GM12874 (cell line): ENCODE results near the gene GLIS2.

Source experiments
- TF ChIP-seq, protein P1 (sequence below): IDR thresholded peaks from 2 replicates; pipeline ENCODE4 v1.5.1; 2011; ENCODE audit warnings: low read depth, mild to moderate bottlenecking, control low read depth, low read length, moderate library complexity; ENCODE audit not compliant: insufficient read depth

Gene GLIS2

DNA sequence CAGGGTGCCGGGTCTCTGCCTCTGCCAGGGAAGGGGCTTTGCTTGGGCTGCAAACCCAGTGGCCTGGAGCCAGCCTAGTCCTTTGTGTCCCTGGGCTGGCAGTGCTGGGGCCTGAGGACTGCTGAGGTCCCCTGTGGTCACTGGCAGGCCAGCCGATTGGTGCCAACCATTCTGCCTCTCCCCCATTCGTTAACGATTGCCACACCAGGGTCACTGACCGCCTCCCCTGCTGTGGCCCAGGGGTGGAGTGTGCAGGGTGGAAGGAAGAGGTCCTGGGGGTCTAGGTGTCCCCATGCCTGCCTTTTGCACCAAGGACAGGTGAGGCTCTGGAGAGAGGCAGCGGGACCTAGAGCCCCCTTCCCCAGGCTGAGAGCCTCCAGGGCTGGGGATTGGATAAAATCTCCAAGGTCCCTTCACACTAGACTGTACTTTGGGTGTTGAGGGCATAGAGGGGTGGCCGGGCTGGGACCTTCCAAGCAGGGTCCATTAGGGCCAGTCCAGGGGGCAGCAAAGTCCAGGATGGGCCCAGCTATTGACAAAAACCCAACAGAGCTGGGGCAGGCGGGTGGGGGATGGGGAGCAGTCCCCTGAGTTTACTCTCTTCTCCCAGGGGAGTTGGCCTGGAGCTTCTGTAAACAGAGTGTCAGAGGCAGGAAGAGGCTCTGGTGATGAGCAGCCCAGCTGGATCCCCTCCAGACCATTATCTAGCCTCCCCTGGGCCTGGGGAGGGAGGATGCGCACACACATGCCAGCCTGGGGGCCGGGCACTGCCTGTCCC is 56.9 kb downstream of the GLIS2 start:
- TF ChIP-seq, protein P1, sequence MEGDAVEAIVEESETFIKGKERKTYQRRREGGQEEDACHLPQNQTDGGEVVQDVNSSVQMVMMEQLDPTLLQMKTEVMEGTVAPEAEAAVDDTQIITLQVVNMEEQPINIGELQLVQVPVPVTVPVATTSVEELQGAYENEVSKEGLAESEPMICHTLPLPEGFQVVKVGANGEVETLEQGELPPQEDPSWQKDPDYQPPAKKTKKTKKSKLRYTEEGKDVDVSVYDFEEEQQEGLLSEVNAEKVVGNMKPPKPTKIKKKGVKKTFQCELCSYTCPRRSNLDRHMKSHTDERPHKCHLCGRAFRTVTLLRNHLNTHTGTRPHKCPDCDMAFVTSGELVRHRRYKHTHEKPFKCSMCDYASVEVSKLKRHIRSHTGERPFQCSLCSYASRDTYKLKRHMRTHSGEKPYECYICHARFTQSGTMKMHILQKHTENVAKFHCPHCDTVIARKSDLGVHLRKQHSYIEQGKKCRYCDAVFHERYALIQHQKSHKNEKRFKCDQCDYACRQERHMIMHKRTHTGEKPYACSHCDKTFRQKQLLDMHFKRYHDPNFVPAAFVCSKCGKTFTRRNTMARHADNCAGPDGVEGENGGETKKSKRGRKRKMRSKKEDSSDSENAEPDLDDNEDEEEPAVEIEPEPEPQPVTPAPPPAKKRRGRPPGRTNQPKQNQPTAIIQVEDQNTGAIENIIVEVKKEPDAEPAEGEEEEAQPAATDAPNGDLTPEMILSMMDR, result no peak

DNA sequence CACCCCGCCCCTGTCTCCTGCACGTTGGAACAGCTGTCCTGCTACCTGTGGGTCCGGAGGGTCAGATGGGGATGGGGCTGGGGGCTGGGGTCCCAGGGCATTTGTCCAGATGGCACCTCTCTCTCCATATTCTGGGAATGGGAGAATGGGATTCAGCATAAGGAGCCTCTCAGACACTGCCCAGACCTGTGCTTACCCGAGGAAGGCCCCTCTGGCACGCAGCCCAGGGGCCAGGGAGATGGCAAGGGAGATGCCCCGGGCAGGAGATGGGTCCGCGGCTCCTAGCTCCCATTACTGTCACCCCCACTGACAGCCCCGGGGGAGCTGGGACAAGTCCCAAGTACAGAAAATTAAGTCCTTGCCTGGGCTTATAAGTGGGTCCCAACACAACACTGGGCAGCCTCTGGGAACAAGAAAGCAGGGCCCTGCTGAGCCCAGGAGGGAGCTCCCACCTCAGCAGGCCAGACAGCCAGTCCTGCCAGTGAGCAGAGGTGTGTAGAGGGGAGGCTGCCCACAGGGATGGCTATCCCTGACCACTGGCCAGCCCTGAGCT is 57.6 kb downstream of the GLIS2 start:
- TF ChIP-seq, protein P1, result no peak

DNA sequence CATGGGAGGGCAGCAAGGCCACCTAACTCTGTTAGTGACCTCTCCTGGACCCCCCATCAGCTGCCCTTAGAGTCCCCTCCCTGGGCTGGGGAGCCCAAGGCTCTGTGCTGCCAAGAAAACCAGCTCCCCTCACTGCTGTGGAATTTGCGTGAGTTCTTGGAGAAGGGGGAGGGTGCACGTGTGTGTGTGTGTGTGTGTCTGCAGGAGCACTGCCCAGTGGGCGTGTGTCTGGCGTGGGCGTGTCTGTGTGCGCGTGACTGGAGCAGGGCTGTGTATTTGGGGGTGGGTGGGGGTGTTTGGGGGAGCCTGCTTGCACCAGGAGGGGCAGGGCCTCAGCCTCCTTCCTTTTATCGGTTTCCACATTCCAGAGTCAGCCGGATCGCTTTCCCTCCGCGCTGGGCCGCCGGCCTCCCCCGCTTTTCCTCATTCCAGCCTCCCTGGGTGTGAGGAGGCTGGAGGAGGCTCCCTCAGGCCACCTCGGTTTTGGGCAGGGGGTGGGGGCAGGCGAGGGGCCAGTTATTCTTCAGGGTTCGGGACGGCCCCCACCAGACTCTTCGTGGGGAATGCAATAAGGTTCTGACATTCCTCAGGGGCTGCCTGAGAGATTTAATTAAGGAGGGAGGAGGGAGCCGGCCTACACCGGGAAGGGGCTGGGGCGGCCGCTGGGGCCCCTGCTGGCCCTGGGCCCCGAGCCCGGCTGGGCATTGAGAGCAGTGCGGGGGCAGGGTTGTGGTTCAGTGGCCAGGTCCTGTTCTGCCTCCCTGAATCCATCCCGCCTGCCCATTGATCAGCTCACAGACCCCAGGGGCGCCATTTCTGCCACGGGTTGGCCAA is 58.3 kb downstream of the GLIS2 start:
- TF ChIP-seq, protein P1, result no peak

DNA sequence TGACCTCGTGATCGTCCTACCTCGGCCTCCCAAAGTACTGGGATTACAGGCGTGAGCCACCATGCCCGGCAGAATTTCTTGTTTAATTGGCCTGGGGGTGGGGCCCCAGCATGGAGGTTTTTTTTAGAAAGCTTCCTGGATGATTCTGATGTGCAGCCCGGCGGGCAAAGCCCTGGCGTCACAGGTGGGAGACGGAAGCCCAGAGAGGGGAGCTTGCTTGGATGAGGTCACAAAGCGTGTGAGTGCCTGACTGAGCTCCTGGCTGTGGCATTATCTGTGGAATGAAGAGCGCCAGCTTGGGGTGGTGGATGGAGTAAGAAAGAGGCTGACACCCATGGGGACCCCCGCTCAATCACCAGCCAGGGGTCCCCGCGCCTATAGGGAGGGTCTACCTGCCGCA is 59.9 kb downstream of the GLIS2 start:
- TF ChIP-seq, protein P1, result no peak

DNA sequence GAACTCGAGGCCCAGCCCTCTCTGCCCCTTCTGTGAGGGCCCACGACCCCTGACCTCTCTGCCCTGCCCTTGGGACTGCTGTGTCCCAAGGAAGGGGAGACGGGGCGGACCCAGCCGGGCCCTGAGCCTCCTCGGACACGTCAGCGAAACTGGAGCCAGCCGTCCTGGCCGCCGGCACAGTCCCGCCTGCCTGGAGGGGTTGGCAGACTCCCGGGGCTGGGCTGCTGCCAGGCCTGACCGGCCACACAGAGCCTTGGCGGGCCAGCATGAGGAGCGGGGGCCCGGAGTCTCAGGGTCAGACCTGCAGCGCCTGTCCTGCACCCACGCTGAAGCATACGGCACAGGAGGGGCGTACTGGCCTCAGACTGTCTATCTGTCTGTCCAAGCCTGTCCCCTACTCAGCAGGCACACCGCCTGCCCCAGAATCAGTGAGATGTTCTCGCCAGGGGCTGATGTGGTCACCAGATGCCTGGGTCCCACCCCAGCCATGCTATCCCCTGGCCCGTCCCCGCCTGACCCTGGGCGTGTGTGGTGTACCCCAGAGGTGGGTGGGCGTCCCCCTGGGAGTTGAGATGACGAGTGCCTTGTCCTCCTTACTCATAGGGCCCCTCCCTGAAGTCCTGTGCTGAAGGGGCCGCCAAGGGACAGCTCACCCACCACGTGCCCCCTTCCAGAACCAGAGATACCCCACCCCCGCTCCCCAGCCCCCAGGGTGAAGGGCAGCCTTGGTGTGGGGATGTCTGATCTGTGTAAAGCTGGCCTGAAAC is 60.4 kb downstream of the GLIS2 start:
- TF ChIP-seq, protein P1, result no peak

DNA sequence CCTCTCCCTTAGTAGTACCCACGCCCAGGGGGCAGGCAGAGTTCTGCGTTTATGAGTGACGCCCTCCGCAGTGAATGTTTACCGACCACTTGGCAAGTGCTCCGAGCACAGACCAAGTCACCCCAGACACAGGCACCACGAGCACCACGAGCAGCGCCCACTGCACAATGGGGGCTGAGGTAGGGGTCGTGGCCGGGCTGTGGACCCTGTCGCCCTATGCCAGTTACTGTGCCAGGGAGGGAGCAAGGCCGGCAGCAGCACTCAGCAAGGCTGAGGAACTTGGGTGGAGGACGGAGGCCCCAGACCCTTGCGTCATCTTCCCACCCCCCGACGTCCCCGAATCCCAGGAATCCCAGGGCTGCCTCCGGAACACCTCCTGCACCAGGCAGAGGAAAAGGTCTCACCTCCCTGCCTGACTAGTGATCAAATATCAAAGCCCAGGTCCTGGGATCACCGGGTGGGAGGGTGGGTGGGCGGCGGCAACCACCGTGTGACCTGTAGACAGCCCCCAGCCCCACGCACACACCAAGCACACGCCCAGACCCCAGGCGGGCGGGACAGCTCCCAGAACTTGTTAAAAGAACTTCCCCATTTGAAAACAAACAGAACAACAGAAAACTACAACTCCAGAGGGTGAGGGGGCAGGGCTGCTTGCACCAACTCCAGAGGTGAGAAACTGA is 61.2 kb downstream of the GLIS2 start:
- TF ChIP-seq, protein P1, result no peak
